Neural progenitor cell (in vitro differentiated cells): Measurements from ENCODE around the gene GPHN.

Source experiments
- EZH2 ChIP-seq: fragments of 200-600 bp; sonication (generic); IDR thresholded peaks from 2 replicates; pipeline ENCODE4 v1.6.1; 2017; ENCODE audit warnings: antibody characterized with exemption, mild to moderate bottlenecking, moderate library complexity
- TF ChIP-seq, protein P1 (sequence below): fragments of 200-600 bp; sonication (generic); IDR thresholded peaks from 2 replicates; pipeline ENCODE4 v1.5.1; 2017; ENCODE audit warnings: antibody characterized with exemption, mild to moderate bottlenecking

DNA sequence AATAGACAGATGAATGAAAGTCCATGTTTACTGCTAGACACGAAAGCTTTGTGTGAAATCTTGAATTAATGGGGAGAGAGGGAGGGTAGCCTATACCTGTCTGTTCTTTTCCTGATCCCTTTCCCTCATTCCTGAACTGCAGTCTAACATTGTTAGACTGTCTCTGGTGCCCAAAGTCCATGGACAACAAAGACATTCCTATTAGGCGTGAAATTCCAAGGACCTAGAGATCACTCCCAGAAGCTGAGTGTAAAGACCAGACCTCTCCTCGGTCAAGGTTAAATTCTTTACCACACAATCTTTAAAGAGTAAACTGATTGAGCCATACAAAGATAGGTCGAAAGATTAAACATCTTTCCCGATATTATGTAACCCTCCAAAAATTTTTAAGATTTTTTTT, 410.6 kb downstream of the GPHN start:
- TF ChIP-seq, protein P1, sequence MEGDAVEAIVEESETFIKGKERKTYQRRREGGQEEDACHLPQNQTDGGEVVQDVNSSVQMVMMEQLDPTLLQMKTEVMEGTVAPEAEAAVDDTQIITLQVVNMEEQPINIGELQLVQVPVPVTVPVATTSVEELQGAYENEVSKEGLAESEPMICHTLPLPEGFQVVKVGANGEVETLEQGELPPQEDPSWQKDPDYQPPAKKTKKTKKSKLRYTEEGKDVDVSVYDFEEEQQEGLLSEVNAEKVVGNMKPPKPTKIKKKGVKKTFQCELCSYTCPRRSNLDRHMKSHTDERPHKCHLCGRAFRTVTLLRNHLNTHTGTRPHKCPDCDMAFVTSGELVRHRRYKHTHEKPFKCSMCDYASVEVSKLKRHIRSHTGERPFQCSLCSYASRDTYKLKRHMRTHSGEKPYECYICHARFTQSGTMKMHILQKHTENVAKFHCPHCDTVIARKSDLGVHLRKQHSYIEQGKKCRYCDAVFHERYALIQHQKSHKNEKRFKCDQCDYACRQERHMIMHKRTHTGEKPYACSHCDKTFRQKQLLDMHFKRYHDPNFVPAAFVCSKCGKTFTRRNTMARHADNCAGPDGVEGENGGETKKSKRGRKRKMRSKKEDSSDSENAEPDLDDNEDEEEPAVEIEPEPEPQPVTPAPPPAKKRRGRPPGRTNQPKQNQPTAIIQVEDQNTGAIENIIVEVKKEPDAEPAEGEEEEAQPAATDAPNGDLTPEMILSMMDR: no peak
- TF ChIP-seq EZH2: no peak
